Stimulated activated naive CD8-positive, alpha-beta T cell treated with anti-CD3 and anti-CD28 coated beads, Interleukin-15, Interleukin-2, amounts not matched to agents 100 ng/mL and 50 ng/mL, for 24 hours (primary cell): ENCODE results near the gene TNS1.

Experiments
- H3K27ac Mint-ChIP-seq: one replicate; pipeline ENCODE4 v1.8.0; 2021; ENCODE audit warnings: mild to moderate bottlenecking, mixed read lengths
- H3K27me3 Mint-ChIP-seq: one replicate; pipeline ENCODE4 v1.8.0; 2021; ENCODE audit warnings: mixed read lengths
- H3K36me3 Mint-ChIP-seq: one replicate; pipeline ENCODE4 v1.8.0; 2021; ENCODE audit warnings: low read depth, mixed read lengths
- H3K4me1 Mint-ChIP-seq: one replicate; pipeline ENCODE4 v1.8.0; 2021; ENCODE audit warnings: low read depth, mixed read lengths
- H3K4me3 Mint-ChIP-seq: one replicate; pipeline ENCODE4 v1.8.0; 2021; ENCODE audit warnings: mild to moderate bottlenecking, mixed read lengths
- H3K9me3 Mint-ChIP-seq: one replicate; pipeline ENCODE4 v1.8.0; 2021; ENCODE audit warnings: mixed read lengths

Gene TNS1

DNA sequence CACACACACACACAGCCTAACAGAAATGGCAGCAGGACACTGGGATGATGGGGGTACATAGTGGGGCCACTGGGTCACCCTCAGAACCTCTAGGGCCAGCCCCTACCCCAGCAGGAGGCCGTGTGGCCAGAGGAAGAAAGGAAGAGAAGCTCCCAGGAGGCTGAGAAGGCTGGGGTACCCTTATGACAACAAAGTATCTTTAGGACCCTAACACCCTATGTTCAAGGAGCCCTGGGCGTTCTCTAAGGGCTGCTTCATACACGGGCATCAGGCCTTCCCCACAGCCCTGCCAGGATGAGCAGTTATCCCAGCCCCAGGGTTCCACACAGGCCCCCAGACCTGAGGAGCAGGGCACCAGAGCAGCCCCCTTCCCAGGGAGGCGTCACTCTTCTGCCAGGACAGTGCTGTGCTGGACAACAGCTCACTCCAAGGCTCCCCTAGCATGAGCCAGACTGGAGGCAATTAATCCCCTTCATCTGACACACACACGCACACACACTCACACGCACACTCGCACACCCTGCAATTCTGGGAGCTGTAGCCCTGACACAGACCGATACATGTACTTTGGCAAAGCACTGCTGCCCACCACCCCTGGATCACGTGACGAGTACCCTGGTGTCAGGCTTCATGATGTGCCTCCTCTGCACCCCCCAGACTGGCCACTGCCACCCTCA, 163.6 kb downstream of the TNS1 start:
- Mint-ChIP-seq H3K4me3 (no peak overlapping the region), H3K9me3 (no peaks in the 10 kb centered on the region), H3K36me3 (no peaks in the 10 kb centered on the region), H3K27ac (no peak overlapping the region), H3K27me3 (peaks cover 5% of the 10 kb centered on the region), H3K4me1 (no peaks in the 10 kb centered on the region)

DNA sequence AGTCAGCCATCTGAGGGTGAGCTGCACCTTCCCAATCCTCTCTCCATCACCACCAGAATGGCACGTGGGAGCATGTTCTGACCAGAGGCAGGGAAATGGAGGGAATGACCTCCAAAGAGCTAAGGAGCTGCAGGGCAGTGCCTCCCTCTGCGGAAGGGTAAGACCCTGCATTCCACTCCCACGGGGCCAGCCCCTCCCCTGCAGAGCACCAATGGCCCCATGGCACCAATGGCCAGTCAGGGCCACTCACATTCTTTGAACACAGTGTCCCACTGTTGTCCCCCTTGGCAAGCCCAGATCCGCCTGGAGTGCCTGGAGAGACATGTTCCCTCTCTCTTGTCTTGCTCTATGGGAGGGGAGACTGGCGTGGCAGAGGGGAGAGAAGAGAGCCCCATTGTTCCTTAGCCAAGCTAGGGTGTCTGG, 164.4 kb downstream of the TNS1 start:
- no peak overlapping the region for H3K4me3 Mint-ChIP-seq
- no peaks in the 10 kb centered on the region for H3K4me1 Mint-ChIP-seq
- no peaks in the 10 kb centered on the region for H3K36me3 Mint-ChIP-seq
- no peaks in the 10 kb centered on the region for H3K9me3 Mint-ChIP-seq
- H3K27ac Mint-ChIP-seq: no peak overlapping the region
- peaks cover 6% of the 10 kb centered on the region for H3K27me3 Mint-ChIP-seq

DNA sequence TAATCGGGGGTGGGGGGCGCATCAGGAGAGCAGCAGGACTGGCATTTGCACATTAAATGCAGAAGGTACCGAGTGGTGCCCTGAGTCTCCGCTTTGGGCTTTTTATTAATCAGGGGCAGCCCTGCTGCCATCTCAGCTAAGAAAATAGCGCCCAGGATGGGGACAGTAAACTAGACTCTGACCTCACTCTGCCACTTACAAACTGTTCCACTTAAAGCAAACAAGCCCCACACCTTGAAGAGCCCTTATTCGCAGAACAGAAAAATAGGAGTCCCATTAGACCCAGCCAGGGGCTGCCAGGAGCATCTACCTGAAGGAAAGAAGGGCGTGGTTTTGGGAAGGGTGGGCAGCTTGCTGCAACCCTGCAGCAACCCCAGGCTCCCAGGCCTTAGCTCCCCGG, 165.3 kb downstream of the TNS1 start:
- no peak overlapping the region for H3K27ac Mint-ChIP-seq
- no peak overlapping the region for H3K4me3 Mint-ChIP-seq
- no peaks in the 10 kb centered on the region for H3K9me3 Mint-ChIP-seq
- no peaks in the 10 kb centered on the region for H3K36me3 Mint-ChIP-seq
- H3K27me3 Mint-ChIP-seq: peaks cover 6% of the 10 kb centered on the region
- H3K4me1 Mint-ChIP-seq: no peaks in the 10 kb centered on the region

DNA sequence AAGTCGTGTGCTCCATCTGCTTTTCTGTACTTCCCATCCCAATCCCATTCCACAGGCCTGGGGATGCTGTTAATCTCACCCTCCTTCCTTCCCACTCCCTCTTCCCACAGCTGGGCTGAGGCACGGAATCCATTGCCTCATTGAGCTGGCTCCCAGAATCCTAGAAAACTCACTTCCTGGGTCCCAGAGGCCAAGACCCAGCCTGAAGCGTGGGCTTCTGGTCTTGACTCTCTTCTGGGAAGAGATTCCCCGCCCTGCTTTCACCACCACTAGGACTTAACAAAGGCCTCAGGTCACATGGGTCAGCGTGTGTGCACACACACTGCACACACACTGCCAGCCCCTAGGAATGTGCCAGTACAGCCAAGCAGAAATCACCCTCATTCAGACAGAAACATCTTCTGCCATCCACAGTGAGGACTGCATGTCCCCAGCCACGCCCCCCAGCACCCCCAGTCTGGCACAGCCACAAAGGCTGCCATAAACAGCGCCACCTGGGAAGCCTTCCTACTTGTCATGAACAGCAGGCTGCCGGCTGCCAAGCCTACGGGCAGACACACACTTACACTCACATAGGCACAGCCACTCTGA, 165.8 kb downstream of the TNS1 start:
- Mint-ChIP-seq H3K27me3 (peaks cover 6% of the 10 kb centered on the region), H3K4me1 (no peaks in the 10 kb centered on the region), H3K9me3 (no peaks in the 10 kb centered on the region), H3K27ac (no peak overlapping the region), H3K36me3 (no peaks in the 10 kb centered on the region), H3K4me3 (no peak overlapping the region)

DNA sequence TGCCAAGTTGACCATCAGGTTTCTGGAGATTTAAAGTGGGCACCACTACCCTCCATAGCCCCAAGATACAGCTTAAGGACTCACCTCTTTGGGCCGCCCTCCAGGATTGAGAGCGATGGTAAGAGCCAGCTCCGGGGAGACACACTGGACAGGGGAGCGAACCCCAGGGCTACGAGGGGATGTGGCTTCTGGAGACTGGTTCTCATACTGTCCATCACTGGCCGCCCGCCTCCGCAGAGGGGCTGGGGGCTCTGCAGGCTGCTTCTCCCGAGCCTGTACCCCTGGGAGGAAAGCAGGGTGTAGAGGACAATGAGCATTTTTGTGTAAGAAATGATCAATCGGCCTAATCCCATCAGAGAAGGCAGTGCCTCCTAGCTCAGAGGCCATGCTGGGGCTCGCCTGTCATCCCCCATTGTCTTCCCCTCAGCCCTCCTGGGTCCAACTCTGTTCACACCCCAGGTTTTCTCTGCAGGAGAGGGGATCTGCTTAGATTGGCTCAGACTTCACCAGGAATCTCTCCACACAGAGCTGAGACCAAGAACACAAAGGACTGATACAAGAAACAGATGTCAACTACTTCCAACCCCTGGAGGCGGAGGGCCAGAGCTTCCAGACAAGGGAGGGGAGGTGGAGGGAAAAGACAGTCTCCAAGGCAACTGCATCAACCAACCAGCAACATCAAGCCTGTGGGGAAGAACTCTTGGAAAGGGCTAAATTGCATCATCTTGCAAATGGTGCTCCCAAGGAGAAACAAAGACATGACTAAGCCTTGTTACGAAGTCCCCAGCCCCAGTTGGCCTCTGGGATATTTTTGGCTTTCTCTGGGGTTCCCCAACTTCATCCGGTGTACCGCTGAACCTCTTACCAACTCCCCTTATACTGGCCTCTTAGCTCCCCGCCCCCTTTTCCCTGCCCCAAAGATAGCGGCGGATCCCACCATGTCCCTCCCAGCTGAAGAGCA, 166.6 kb downstream of the TNS1 start:
- H3K27ac Mint-ChIP-seq: no peak overlapping the region
- H3K4me1 Mint-ChIP-seq: no peaks in the 10 kb centered on the region
- H3K4me3 Mint-ChIP-seq: no peak overlapping the region
- peaks cover 6% of the 10 kb centered on the region for H3K27me3 Mint-ChIP-seq
- H3K9me3 Mint-ChIP-seq: no peaks in the 10 kb centered on the region
- H3K36me3 Mint-ChIP-seq: no peaks in the 10 kb centered on the region

DNA sequence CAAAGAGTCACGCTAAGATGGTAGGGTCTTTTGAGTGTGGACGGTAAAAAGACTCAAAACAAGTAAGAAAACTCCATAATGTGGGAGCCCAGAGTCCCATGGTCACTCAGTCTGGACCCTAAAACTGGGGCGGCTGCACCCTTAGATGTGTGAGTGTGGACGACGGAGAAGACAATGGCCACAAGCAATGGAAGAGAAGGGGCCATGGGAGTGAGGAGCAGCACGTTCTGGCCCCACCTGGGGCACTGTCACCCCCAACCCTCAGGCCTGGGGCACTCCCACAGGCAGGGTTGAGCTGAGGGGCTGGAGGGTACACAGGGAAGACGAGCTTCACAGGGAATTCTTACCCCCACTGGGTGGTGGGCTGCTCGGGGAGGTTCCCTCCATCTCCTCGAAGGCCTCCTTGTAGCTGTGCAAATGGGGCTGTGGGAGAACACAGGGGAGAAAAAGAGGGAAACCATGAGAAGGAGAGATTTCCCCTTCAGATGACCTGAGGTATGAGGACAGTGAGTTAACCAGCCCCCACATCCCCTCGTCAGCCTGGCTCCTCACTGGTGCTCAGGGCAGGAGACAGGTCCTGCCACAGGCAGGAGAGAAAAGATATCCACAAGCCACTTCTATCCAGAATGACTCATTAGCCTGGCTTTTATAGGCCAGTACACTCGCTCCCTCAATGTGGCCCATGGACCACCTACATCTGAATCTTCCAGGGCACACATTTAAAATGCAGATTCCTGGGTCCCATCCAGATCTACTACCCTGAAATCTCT, 167.9 kb downstream of the TNS1 start:
- Mint-ChIP-seq H3K4me3 (no peak overlapping the region), H3K27ac (no peak overlapping the region), H3K9me3 (no peaks in the 10 kb centered on the region), H3K27me3 (peaks cover 6% of the 10 kb centered on the region), H3K4me1 (no peaks in the 10 kb centered on the region), H3K36me3 (no peaks in the 10 kb centered on the region)

DNA sequence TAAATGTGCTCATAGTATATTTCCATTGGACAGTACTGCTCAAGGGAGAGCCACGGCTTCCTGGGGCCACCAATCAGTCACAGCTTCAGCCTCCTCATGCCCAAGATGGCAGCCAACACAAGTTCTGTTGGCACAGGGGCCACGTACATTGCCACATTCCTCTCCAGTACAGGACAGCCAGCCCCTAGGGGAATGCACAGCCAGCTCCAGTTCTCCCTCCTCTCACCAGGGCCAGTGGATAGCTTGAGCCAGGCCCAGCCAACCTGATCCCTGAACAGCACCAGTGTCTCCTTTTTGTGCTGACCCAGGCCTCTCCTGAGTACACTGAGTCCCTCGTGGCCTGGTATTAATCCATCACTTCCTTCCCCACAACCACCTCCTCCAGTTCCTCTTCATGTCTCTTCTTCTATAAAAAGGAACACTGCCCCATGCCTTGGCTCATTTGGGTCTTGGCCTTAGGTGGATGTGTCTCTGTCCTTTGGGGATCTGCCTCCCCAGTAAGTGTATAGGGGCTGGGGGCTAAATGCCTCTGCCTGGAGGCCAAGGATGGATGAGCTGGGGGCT, 168.7 kb downstream of the TNS1 start:
- H3K27ac Mint-ChIP-seq: no peak overlapping the region

DNA sequence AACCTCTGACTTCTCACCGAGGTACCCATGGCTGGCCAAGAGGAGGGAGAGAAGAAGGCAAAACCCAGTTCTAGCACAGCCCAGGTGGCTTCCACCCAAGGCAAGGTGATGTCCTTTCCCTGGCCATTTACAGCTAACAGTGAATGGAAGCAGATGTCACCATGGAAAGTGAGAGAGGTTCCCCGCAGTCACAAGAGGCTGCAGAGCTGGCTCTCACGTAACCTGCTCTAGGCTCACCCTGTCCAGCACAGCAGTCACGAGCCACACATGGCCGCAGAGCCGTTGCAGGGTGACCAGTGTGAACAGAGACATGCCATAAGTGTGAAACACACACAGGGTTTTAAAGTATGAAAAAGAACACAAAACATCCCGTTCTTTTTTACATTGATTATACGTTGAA, 169.4 kb downstream of the TNS1 start:
- peaks cover 6% of the 10 kb centered on the region for H3K27me3 Mint-ChIP-seq
- H3K4me1 Mint-ChIP-seq: no peaks in the 10 kb centered on the region
- no peaks in the 10 kb centered on the region for H3K36me3 Mint-ChIP-seq
- H3K9me3 Mint-ChIP-seq: no peaks in the 10 kb centered on the region
- H3K4me3 Mint-ChIP-seq: no peak overlapping the region
- H3K27ac Mint-ChIP-seq: no peak overlapping the region

More for the DNA sequence above, 168.7 kb downstream of the TNS1 start:
- Mint-ChIP-seq H3K9me3 (no peaks in the 10 kb centered on the region), H3K4me3 (no peak overlapping the region), H3K36me3 (no peaks in the 10 kb centered on the region), H3K4me1 (no peaks in the 10 kb centered on the region), H3K27me3 (peaks cover 6% of the 10 kb centered on the region)

DNA sequence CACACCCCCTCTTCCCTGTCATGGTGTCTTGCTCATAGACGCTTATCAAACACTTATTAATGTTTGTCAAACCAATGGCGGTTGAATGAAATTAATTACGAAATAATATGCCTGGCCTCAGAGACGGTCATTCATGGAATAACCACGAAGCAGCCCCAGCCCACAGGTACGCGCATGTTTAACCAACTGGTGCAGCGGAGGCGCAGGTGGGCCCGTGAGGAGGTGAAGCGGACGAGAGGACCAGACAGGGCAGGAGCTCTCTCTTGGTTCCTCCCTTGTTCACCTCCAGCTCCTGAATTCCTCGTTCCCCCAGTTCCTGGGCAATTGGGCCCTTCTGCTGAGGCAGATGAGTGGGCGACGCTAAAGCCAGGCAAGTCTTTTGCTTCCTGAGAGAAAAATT, 169.8 kb downstream of the TNS1 start:
- H3K27ac Mint-ChIP-seq: no peak overlapping the region
- H3K4me1 Mint-ChIP-seq: no peaks in the 10 kb centered on the region
- peaks cover 6% of the 10 kb centered on the region for H3K27me3 Mint-ChIP-seq
- H3K9me3 Mint-ChIP-seq: no peaks in the 10 kb centered on the region
- H3K4me3 Mint-ChIP-seq: no peak overlapping the region
- no peaks in the 10 kb centered on the region for H3K36me3 Mint-ChIP-seq

DNA sequence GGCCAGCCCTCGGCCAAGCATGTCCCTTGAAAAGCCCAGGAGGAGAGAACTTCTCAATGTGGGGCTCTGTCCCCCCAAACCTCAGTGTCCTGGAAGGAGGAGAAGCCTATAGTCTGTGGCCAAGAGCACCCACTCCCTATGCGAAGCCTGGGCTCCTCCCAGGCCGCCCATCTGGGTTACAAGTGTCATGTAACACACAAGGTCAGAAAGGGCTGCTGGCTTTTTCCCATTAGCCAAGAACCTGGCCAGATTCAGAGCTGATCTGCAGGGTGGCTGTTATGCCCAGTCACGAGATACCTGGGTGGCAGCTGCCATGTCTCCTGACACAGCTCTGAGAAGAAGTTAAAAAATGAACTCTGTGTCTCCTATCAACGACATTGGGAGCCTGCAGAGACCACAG, 170.7 kb downstream of the TNS1 start:
- peaks cover 6% of the 10 kb centered on the region for H3K27me3 Mint-ChIP-seq
- no peak overlapping the region for H3K27ac Mint-ChIP-seq
- H3K4me3 Mint-ChIP-seq: no peak overlapping the region
- no peaks in the 10 kb centered on the region for H3K9me3 Mint-ChIP-seq
- no peaks in the 10 kb centered on the region for H3K4me1 Mint-ChIP-seq
- no peaks in the 10 kb centered on the region for H3K36me3 Mint-ChIP-seq

DNA sequence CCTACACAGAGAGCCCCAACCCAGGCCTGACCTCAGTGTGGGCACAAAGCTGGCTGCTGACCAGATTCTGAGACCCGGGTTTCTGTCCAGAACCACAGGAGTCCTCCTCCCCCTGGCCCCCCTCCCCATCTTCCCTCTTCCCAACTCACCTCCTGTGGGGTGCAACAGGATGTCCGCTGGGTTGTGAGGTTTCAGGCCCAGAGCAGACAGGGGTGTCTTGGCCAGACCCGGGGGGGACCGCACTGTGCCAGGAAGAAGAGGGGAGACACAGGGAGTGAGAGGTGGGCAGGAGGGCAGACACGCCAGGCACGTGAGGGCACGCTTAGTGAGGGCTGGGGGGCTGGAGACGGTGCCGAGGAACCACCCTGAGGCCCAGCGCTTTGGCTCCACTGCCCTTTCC, 171.5 kb downstream of the TNS1 start:
- Mint-ChIP-seq H3K4me1 (no peaks in the 10 kb centered on the region), H3K9me3 (no peaks in the 10 kb centered on the region), H3K27me3 (peaks cover 6% of the 10 kb centered on the region), H3K27ac (no peak overlapping the region), H3K4me3 (no peak overlapping the region), H3K36me3 (no peaks in the 10 kb centered on the region)

DNA sequence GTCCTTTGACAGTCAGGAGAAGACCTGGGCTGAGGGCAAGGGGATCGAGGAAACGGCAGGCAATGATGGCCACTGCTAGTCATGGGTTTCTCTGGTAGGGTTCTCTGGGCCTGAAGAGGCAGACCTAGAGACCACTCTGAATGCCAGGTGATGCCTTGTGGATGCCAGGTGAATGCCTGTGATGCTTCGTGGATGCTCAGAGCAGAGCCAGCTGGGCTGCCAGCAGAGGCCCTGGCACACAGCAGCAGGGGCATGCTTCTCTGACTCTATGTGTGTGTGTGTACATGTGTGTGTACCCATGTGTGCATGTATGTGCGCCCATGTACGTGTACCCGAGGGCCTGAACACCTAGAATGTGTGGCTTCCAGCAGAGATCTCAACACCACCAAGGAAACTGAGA, 172.0 kb downstream of the TNS1 start:
- Mint-ChIP-seq H3K36me3 (no peaks in the 10 kb centered on the region), H3K27ac (no peak overlapping the region), H3K9me3 (no peaks in the 10 kb centered on the region), H3K4me1 (no peaks in the 10 kb centered on the region), H3K27me3 (peaks cover 6% of the 10 kb centered on the region), H3K4me3 (no peak overlapping the region)

DNA sequence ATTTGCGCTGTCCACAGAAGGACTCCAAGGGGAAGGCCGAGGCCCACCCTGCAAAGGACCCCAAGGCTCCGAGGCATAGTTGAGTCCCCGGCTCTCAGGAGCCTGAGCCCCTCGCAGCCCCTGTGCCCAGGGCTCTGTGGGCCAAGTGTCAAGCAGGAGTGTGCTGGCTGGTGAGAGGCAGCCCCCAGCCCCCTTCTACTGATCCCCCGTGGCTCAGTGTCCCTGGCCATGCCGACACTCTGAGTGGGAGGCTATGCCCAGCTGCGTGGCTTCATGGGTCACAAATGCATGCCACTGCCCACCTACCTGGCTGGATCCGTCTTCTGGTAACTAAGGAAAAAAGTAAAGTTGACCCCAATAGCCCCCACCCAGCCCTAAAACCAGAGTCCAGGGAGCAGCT, 172.7 kb downstream of the TNS1 start:
- Mint-ChIP-seq H3K9me3 (no peaks in the 10 kb centered on the region), H3K4me1 (no peaks in the 10 kb centered on the region), H3K4me3 (no peak overlapping the region), H3K27me3 (peaks cover 6% of the 10 kb centered on the region), H3K36me3 (no peaks in the 10 kb centered on the region), H3K27ac (no peak overlapping the region)

DNA sequence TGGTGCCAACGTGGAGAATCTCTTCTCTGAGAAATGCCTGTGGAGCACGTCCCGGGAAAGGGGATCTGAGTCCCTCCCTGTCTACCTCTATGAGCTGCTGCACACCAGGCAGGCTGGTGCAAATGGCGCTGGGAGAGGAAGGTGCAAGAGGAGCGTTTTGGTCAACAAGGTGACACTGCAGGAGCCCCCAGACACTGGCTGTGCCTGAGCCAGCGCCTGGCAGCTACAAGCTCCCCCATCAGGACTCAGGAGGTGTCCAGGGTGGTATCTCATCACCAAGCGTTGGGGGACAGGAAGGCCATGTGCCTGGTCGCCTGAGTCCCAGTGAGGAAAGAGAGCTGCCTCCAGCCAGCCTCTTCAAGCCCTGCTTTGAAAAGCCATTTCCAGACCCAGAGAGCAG, 173.4 kb downstream of the TNS1 start:
- Mint-ChIP-seq H3K4me3 (no peak overlapping the region), H3K9me3 (no peaks in the 10 kb centered on the region), H3K27me3 (peaks cover 3% of the 10 kb centered on the region), H3K36me3 (no peaks in the 10 kb centered on the region), H3K27ac (no peak overlapping the region), H3K4me1 (no peaks in the 10 kb centered on the region)
